RWPE2 (cell line): ENCODE data around the gene PNMT.

Source experiments
- ATAC-seq: fragments of 200-7000 bp; cut with Tn5 transposase; 3 replicates; pipeline ENCODE4 v1.9.1; 2021; ENCODE audit warnings: low read depth
- DNase-seq: peaks from one replicate; pipeline ENCODE4 v3.0.0-alpha.2; 2020; ENCODE audit warnings: low spot score
- H3K27ac ChIP-seq: fragments of 450-650 bp; 2 replicates; pipeline ENCODE4 v1.5.1; 2017; ENCODE audit warnings: mild to moderate bottlenecking; ENCODE audit not compliant: poor library complexity, severe bottlenecking
- H3K27me3 ChIP-seq: fragments of 250-450 bp; sonication (Bioruptor Pico); 2 replicates; pipeline ENCODE4 v1.5.1; 2021; ENCODE audit warnings: mild to moderate bottlenecking, moderate library complexity; ENCODE audit not compliant: insufficient read depth, poor library complexity, severe bottlenecking
- H3K36me3 ChIP-seq: fragments of 250-450 bp; sonication (Bioruptor Pico); 2 replicates; pipeline ENCODE4 v1.5.1; 2020; ENCODE audit warnings: low read depth, mild to moderate bottlenecking, moderate library complexity
- H3K4me1 ChIP-seq: fragments of 250-450 bp; sonication (Bioruptor Pico); 2 replicates; pipeline ENCODE4 v1.5.1; 2021; ENCODE audit warnings: mild to moderate bottlenecking, moderate library complexity; ENCODE audit not compliant: insufficient read depth, poor library complexity, severe bottlenecking
- H3K4me3 ChIP-seq: fragments of 250-450 bp; sonication (Bioruptor Pico); 2 replicates; pipeline ENCODE4 v1.5.1; 2021; ENCODE audit warnings: mild to moderate bottlenecking, moderate library complexity; ENCODE audit not compliant: severe bottlenecking
- H3K9me3 ChIP-seq: fragments of 250-450 bp; sonication (Bioruptor Pico); 2 replicates; pipeline ENCODE4 v1.5.1; 2021; ENCODE audit warnings: mild to moderate bottlenecking, moderate library complexity; ENCODE audit not compliant: severe bottlenecking
- CTCF ChIP-seq: fragments of 450-650 bp; IDR thresholded peaks from one replicate; pipeline ENCODE4 v1.5.1; 2017; ENCODE audit warnings: mild to moderate bottlenecking, moderate library complexity; ENCODE audit not compliant: poor library complexity, severe bottlenecking

The PNMT gene

GRCh38 chr17:39629494-39629880 is 38.8 kb upstream of the PNMT start:
- peaks cover 10% of the 10 kb centered on the region for H3K27me3 ChIP-seq
- no peak overlapping the region for H3K27ac ChIP-seq
- H3K36me3 ChIP-seq, result no peaks in the 10 kb centered on the region
- DNase-seq (no peak), ATAC-seq (no peak)
- no peaks in the 10 kb centered on the region for H3K9me3 ChIP-seq
- no peak for TF ChIP-seq CTCF
- no peak overlapping the region for H3K4me3 ChIP-seq
- peaks cover 15% of the 10 kb centered on the region for H3K4me1 ChIP-seq

GRCh38 chr17:39629898-39630297 is 38.4 kb upstream of the PNMT start:
- H3K27ac ChIP-seq, result no peak overlapping the region
- peaks cover 15% of the 10 kb centered on the region for H3K4me1 ChIP-seq
- no peaks in the 10 kb centered on the region for H3K36me3 ChIP-seq
- DNase-seq (no peak), ATAC-seq (no peak)
- peaks cover 10% of the 10 kb centered on the region for H3K27me3 ChIP-seq
- TF ChIP-seq CTCF, result no peak
- H3K4me3 ChIP-seq, result no peak overlapping the region
- no peaks in the 10 kb centered on the region for H3K9me3 ChIP-seq

- TF ChIP-seq CTCF, result no peak
- ATAC-seq (peak; percentile 78), DNase-seq (no peak)
- H3K9me3 ChIP-seq, result no peaks in the 10 kb centered on the region
- peaks cover 11% of the 10 kb centered on the region for H3K4me1 ChIP-seq
- no peak overlapping the region for H3K27ac ChIP-seq
- peaks cover 10% of the 10 kb centered on the region for H3K27me3 ChIP-seq
- H3K36me3 ChIP-seq, result no peaks in the 10 kb centered on the region
- no peak overlapping the region for H3K4me3 ChIP-seq
These were observed 36.9 kb upstream of the PNMT start for GRCh38 chr17:39631403-39631802.

GRCh38 chr17:39632153-39632941 is 35.9 kb upstream of the PNMT start:
- Histone ChIP-seq H3K27ac (no peak overlapping the region), H3K36me3 (no peaks in the 10 kb centered on the region), H3K4me3 (no peak overlapping the region), H3K4me1 (peaks cover 11% of the 10 kb centered on the region), H3K9me3 (no peaks in the 10 kb centered on the region), H3K27me3 (peaks cover 2% of the 10 kb centered on the region)
- ATAC-seq (no peak), DNase-seq (no peak)
- no peak for TF ChIP-seq CTCF

GRCh38 chr17:39633570-39634183 is 34.6 kb upstream of the PNMT start:
- no peak for ATAC-seq
- H3K9me3 ChIP-seq, result no peaks in the 10 kb centered on the region
- no peak for TF ChIP-seq CTCF
- no peak for DNase-seq
- no peaks in the 10 kb centered on the region for H3K36me3 ChIP-seq
- no peak overlapping the region for H3K27ac ChIP-seq
- H3K4me3 ChIP-seq, result no peak overlapping the region
- no peaks in the 10 kb centered on the region for H3K27me3 ChIP-seq
- H3K4me1 ChIP-seq, result peaks cover 11% of the 10 kb centered on the region
